GM23338 (cell line): ENCODE data around the gene FAM43A. TPM values are rescaled to one million over a fixed set of nuclear protein-coding genes. Genes with fewer than 3 reads are reported as not detected.

Experiments
- ATAC-seq: fragments of 200-7000 bp; cut with Tn5 transposase; 3 replicates; pipeline ENCODE4 v1.9.1; 2020
- DNase-seq: peaks from one replicate; pipeline ENCODE4 v3.0.0-alpha.2; 2015; ENCODE audit warnings: low spot score
- H2AFZ ChIP-seq: fragments of 200-600 bp; sonication (generic); 2 replicates; pipeline ENCODE4 v1.8.0; 2016; ENCODE audit warnings: antibody characterized with exemption, mild to moderate bottlenecking, moderate library complexity
- H3F3A ChIP-seq: fragments of 200-600 bp; sonication (generic); replicated peaks from 2 replicates; pipeline ENCODE4 v1.8.0; 2017; ENCODE audit warnings: antibody characterized with exemption, mixed run types, low read depth
- H3K27ac ChIP-seq: fragments of 200-600 bp; sonication (generic); 2 replicates; pipeline ENCODE4 v1.6.1; 2016; ENCODE audit warnings: low read depth
- H3K27me3 ChIP-seq: fragments of 200-600 bp; sonication (generic); 2 replicates; pipeline ENCODE4 v1.8.0; 2016; ENCODE audit warnings: mild to moderate bottlenecking, mixed run types, moderate library complexity; ENCODE audit not compliant: insufficient read depth
- H3K36me3 ChIP-seq: fragments of 200-600 bp; sonication (generic); 2 replicates; pipeline ENCODE4 v1.8.0; 2016; ENCODE audit warnings: mild to moderate bottlenecking; ENCODE audit not compliant: insufficient read depth
- H3K4me1 ChIP-seq: fragments of 200-600 bp; sonication (generic); 2 replicates; pipeline ENCODE4 v1.8.0; 2016; ENCODE audit warnings: mild to moderate bottlenecking, moderate library complexity; ENCODE audit not compliant: insufficient read depth
- H3K4me2 ChIP-seq: fragments of 200-600 bp; sonication (generic); 2 replicates; pipeline ENCODE4 v1.7.1; 2017; ENCODE audit warnings: mixed run types
- H3K4me3 ChIP-seq: fragments of 200-600 bp; sonication (generic); 2 replicates; pipeline ENCODE4 v1.6.1; 2016; ENCODE audit warnings: mixed run types
- H3K79me2 ChIP-seq: fragments of 200-600 bp; sonication (generic); replicated peaks from 2 replicates; pipeline ENCODE4 v1.8.0; 2017; ENCODE audit warnings: mild to moderate bottlenecking; ENCODE audit not compliant: insufficient read depth
- H3K9me2 ChIP-seq: fragments of 200-600 bp; sonication (generic); 2 replicates; pipeline ENCODE4 v1.8.0; 2017; ENCODE audit not compliant: insufficient read depth
- H4K20me1 ChIP-seq: fragments of 200-600 bp; sonication (generic); replicated peaks from 2 replicates; pipeline ENCODE4 v1.8.0; 2017; ENCODE audit warnings: mild to moderate bottlenecking; ENCODE audit not compliant: insufficient read depth
- H3K27ac Mint-ChIP-seq: 2 replicates; pipeline ENCODE4 v1.8.0; 2020; ENCODE audit warnings: inconsistent platforms, mild to moderate bottlenecking, moderate library complexity, mixed read lengths
- H3K27me3 Mint-ChIP-seq: 3 replicates; pipeline ENCODE4 v1.8.0; 2022; ENCODE audit warnings: low read depth, mild to moderate bottlenecking, moderate library complexity, mixed read lengths, inconsistent platforms; ENCODE audit not compliant: insufficient read depth, poor library complexity
- H3K36me3 Mint-ChIP-seq: 3 replicates; pipeline ENCODE4 v1.8.0; 2021; ENCODE audit warnings: low read depth, mild to moderate bottlenecking, inconsistent platforms, moderate library complexity, mixed read lengths
- H3K4me1 Mint-ChIP-seq: 3 replicates; pipeline ENCODE4 v1.8.0; 2020; ENCODE audit warnings: mild to moderate bottlenecking, inconsistent platforms, mixed read lengths
- H3K4me3 Mint-ChIP-seq: 3 replicates; pipeline ENCODE4 v1.8.0; 2021; ENCODE audit warnings: moderate library complexity, mild to moderate bottlenecking, inconsistent platforms, mixed read lengths
- H3K9me3 Mint-ChIP-seq: 3 replicates; pipeline ENCODE4 v1.8.0; 2020; ENCODE audit warnings: moderate library complexity, mild to moderate bottlenecking, inconsistent platforms, mixed read lengths
- CREB1 ChIP-seq: fragments of 250-450 bp; sonication (Bioruptor Pico); IDR thresholded peaks from 2 replicates; pipeline ENCODE4 v1.5.0; 2020; ENCODE audit warnings: low read depth, mild to moderate bottlenecking, moderate library complexity
- ETS1 ChIP-seq: IDR thresholded peaks from 2 replicates; pipeline ENCODE4 v1.6.1; 2016; ENCODE audit warnings: antibody characterized with exemption
- EZH2 ChIP-seq: fragments of 200-600 bp; sonication (generic); IDR thresholded peaks from one replicate; pipeline ENCODE4 v1.8.0; 2017; ENCODE audit warnings: antibody characterized with exemption, mild to moderate bottlenecking, low read depth; ENCODE audit not compliant: unreplicated experiment
- JUNB ChIP-seq: IDR thresholded peaks from one replicate; pipeline ENCODE4 v1.6.1; 2016; ENCODE audit warnings: antibody characterized with exemption; ENCODE audit not compliant: unreplicated experiment
- NANOG ChIP-seq: IDR thresholded peaks from 2 replicates; pipeline ENCODE4 v1.6.1; 2016; ENCODE audit warnings: antibody characterized with exemption, borderline replicate concordance
- ZNF114 ChIP-seq: fragments of 250-450 bp; sonication (Bioruptor Pico); IDR thresholded peaks from 2 replicates; pipeline ENCODE4 v1.5.0; 2020; ENCODE audit warnings: mild to moderate bottlenecking, moderate library complexity
- ZNF331 ChIP-seq: fragments of 250-450 bp; sonication (Bioruptor Pico); IDR thresholded peaks from 2 replicates; pipeline ENCODE4 v1.5.0; 2020; ENCODE audit warnings: low read depth, mild to moderate bottlenecking, moderate library complexity
- polyA plus RNA-seq: library from polyadenylated mRNA; unstranded; fragments of >200 nt; fragmentation: Nextera tagmentation; extraction: Ambion mirVana; gene quantifications from 2 replicates; pipeline ENCODE4 v1.2.1, GENCODE V29; 2016
- total RNA-seq: library from RNA; depleted of rRNA; stranded (reverse); fragments of >200 nt; shearing (Covaris generic); gene quantifications from 2 replicates; pipeline ENCODE4 v1.2.3, GENCODE V29; 2014
- TF ChIP-seq, protein P1 (sequence below): fragments of 250-450 bp; sonication (Bioruptor Pico); IDR thresholded peaks from 2 replicates; pipeline ENCODE4 v1.5.0; 2020; ENCODE audit warnings: mild to moderate bottlenecking, moderate library complexity

FAM43A gene
- total and polyA plus RNA-seq, 2 experiments from 2014 or later, result 2.4 to 6.4 TPM

DNA sequence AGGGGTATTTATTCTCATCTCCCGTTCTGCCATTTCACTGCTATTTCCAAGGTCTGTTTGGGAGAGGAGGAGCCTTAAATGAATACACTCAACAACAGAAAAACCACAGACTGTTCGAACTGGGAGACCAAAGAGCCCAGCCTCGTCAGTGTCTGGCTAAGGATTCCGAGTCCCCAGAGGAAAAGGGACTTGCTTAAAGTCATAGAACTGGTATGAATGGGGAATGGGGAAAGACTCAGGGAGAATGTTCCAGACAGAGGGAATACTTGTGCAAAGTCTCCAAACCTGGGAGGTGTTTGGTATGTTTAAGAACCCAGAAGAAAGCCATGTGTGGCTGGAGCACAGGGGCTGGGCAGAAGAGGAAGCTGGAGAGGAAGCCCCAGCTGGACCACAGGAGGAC, 46.9 kb downstream of the FAM43A start:
- TF ChIP-seq ZNF114 (CRISPR knock-in tag) (no peak), CREB1 (CRISPR knock-in tag) (no peak)
- Histone ChIP-seq H3K36me3 (no peaks in the 10 kb centered on the region), H3K4me2 (no peak overlapping the region)

DNA sequence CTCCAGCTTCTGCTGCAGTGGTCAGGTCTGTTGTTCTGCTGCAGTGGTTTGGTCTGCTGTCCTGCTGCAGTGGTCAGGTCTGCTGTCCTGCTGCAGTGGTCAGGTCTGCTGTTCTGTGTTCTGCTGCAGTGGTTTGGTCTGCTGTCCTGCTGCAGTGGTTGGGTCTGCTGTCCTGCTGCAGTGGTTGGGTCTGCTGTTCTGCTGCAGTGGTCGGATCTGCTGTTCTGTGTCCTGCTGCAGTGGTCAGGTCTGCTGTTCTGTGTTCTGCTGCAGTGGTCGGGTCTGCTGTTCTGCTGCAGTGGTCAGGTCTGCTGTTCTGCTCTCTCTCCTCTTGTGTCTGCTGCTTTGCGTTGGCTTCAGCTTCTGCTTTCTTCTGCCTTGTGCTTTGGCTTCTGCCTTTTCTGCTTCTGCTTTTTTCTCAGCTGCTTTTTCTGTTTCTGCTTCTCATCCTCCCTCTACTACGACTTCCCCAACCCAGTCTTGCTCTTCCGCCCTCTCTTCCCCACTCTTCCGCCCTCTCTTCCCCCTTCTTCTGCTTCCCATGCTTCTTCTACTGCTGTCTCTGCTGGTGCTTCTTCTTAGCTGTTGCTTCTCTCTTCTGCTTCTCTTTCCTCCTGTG, 50.7 kb downstream of the FAM43A start:
- H3K79me2 ChIP-seq, result no peaks in the 10 kb centered on the region
- no peaks in the 10 kb centered on the region for H3K36me3 Mint-ChIP-seq
- H3K4me2 ChIP-seq, result no peak overlapping the region
- H3K27ac Mint-ChIP-seq, result no peak overlapping the region
- H3K27me3 Mint-ChIP-seq, result peaks cover 8% of the 10 kb centered on the region
- H2AFZ ChIP-seq, result no peak overlapping the region
- H3K27ac ChIP-seq, result no peak overlapping the region
- H3K4me1 Mint-ChIP-seq, result peaks cover 9% of the 10 kb centered on the region
- no peaks in the 10 kb centered on the region for H4K20me1 ChIP-seq
- ATAC-seq, result no peak
- no peak for DNase-seq
- TF ChIP-seq ETS1, result no peak
- TF ChIP-seq ZNF331 (CRISPR knock-in tag), result no peak
- peaks cover 2% of the 10 kb centered on the region; the same call in 2 of the 3 replicates for H3K9me3 Mint-ChIP-seq
- no peaks in the 10 kb centered on the region for H3K9me2 ChIP-seq
- no peaks in the 10 kb centered on the region for H3K27me3 ChIP-seq
- no peak overlapping the region for H3K4me3 Mint-ChIP-seq
- no peaks in the 10 kb centered on the region for H3F3A ChIP-seq
- no peaks in the 10 kb centered on the region for H3K4me1 ChIP-seq
- no peak overlapping the region for H3K4me3 ChIP-seq
- no peaks in the 10 kb centered on the region for H3K36me3 ChIP-seq

More for the DNA sequence above, 46.9 kb downstream of the FAM43A start:
- no peaks in the 10 kb centered on the region for H4K20me1 ChIP-seq
- Mint-ChIP-seq H3K27me3 (peaks cover 7% of the 10 kb centered on the region), H3K27ac (no peak overlapping the region), H3K9me3 (peaks cover 2% of the 10 kb centered on the region; the same call in 2 of the 3 replicates), H3K4me3 (no peak overlapping the region), H3K4me1 (peaks cover 22% of the 10 kb centered on the region), H3K36me3 (no peaks in the 10 kb centered on the region)
- H3K4me3 ChIP-seq, result no peak overlapping the region
- DNase-seq (no peak), ATAC-seq (no peak)
- H3K4me1 ChIP-seq, result peaks cover 13% of the 10 kb centered on the region; the same call in 1 of the 2 replicates
- no peaks in the 10 kb centered on the region for H3K9me2 ChIP-seq
- H3K27me3 ChIP-seq, result no peaks in the 10 kb centered on the region
- no peak overlapping the region for H3K27ac ChIP-seq
- H2AFZ ChIP-seq, result no peak overlapping the region
- no peaks in the 10 kb centered on the region for H3F3A ChIP-seq
- no peaks in the 10 kb centered on the region for H3K79me2 ChIP-seq

DNA sequence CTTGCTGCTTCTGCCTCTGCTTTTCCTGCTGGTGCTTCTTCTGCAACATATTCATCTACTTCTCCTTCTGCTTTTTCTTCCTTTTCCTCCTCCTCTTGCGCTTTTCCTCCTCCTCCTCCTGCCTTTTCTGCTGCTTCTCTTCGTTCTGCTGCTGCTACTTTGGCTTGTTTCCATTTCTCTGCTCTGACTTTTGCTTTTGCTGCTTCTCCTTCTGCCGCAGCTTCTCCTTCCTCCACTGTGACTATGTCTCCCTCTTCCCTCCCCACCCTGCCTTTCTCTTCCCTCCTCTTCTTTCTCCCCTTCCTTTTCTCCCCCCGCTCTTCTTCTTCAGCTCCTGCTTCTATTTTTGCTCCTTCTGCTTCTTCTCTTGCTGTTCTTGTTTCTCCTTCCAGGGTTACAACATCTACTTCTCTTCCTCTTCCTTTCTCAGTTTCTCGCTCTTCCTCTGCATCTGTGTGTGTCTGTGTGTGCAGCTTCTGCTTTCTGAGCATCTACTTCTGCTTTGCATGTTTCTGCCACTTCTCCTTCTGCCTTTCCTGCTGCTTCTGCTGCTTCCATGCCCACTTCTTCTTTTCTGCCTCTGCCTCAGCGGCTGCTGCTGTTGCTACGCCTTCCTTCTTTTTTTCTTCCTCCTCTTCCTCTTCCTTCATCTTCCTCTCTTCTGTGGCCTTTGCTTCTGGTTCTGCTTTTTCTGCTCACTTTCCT, 51.4 kb downstream of the FAM43A start:
- Histone ChIP-seq H3K4me2 (no peak overlapping the region), H3F3A (no peaks in the 10 kb centered on the region), H2AFZ (no peak overlapping the region), H3K27ac (no peak overlapping the region), H3K4me3 (no peak overlapping the region), H4K20me1 (no peaks in the 10 kb centered on the region), H3K27me3 (no peaks in the 10 kb centered on the region), H3K79me2 (no peaks in the 10 kb centered on the region), H3K36me3 (no peaks in the 10 kb centered on the region), H3K4me1 (no peaks in the 10 kb centered on the region), H3K9me2 (no peaks in the 10 kb centered on the region)
- H3K9me3 Mint-ChIP-seq, result peaks cover 2% of the 10 kb centered on the region; the same call in 2 of the 3 replicates
- ATAC-seq, result no peak
- H3K4me3 Mint-ChIP-seq, result no peak overlapping the region
- peaks cover 5% of the 10 kb centered on the region for H3K27me3 Mint-ChIP-seq
- peaks cover 9% of the 10 kb centered on the region for H3K4me1 Mint-ChIP-seq
- H3K27ac Mint-ChIP-seq, result no peak overlapping the region
- H3K36me3 Mint-ChIP-seq, result no peaks in the 10 kb centered on the region
- no peak for DNase-seq
- no peak for TF ChIP-seq EZH2
- no peak for TF ChIP-seq JUNB
- TF ChIP-seq NANOG, result no peak
- TF ChIP-seq, protein P1, sequence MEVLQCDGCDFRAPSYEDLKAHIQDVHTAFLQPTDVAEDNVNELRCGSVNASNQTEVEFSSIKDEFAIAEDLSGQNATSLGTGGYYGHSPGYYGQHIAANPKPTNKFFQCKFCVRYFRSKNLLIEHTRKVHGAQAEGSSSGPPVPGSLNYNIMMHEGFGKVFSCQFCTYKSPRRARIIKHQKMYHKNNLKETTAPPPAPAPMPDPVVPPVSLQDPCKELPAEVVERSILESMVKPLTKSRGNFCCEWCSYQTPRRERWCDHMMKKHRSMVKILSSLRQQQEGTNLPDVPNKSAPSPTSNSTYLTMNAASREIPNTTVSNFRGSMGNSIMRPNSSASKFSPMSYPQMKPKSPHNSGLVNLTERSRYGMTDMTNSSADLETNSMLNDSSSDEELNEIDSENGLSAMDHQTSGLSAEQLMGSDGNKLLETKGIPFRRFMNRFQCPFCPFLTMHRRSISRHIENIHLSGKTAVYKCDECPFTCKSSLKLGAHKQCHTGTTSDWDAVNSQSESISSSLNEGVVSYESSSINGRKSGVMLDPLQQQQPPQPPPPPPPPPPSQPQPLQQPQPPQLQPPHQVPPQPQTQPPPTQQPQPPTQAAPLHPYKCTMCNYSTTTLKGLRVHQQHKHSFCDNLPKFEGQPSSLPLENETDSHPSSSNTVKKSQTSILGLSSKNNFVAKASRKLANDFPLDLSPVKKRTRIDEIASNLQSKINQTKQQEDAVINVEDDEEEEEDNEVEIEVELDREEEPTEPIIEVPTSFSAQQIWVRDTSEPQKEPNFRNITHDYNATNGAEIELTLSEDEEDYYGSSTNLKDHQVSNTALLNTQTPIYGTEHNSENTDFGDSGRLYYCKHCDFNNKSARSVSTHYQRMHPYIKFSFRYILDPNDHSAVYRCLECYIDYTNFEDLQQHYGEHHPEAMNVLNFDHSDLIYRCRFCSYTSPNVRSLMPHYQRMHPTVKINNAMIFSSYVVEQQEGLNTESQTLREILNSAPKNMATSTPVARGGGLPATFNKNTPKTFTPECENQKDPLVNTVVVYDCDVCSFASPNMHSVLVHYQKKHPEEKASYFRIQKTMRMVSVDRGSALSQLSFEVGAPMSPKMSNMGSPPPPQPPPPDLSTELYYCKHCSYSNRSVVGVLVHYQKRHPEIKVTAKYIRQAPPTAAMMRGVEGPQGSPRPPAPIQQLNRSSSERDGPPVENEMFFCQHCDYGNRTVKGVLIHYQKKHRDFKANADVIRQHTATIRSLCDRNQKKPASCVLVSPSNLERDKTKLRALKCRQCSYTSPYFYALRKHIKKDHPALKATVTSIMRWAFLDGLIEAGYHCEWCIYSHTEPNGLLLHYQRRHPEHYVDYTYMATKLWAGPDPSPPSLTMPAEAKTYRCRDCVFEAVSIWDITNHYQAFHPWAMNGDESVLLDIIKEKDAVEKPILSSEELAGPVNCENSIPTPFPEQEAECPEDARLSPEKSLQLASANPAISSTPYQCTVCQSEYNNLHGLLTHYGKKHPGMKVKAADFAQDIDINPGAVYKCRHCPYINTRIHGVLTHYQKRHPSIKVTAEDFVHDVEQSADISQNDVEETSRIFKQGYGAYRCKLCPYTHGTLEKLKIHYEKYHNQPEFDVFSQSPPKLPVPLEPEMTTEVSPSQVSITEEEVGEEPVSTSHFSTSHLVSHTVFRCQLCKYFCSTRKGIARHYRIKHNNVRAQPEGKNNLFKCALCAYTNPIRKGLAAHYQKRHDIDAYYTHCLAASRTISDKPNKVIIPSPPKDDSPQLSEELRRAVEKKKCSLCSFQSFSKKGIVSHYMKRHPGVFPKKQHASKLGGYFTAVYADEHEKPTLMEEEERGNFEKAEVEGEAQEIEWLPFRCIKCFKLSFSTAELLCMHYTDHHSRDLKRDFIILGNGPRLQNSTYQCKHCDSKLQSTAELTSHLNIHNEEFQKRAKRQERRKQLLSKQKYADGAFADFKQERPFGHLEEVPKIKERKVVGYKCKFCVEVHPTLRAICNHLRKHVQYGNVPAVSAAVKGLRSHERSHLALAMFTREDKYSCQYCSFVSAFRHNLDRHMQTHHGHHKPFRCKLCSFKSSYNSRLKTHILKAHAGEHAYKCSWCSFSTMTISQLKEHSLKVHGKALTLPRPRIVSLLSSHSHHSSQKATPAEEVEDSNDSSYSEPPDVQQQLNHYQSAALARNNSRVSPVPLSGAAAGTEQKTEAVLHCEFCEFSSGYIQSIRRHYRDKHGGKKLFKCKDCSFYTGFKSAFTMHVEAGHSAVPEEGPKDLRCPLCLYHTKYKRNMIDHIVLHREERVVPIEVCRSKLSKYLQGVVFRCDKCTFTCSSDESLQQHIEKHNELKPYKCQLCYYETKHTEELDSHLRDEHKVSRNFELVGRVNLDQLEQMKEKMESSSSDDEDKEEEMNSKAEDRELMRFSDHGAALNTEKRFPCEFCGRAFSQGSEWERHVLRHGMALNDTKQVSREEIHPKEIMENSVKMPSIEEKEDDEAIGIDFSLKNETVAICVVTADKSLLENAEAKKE (CRISPR knock-in tag), result no peak
